ENCODE data around the gene MAOA. TPM values are rescaled to one million over a fixed set of nuclear protein-coding genes. Genes with fewer than 3 reads are reported as not detected.
"Not testable (repeated sequence)": the region's sequence is repeated elsewhere in the genome, so short reads cannot be mapped to it uniquely, and the experiment has no call there.

The MAOA gene
- total RNA-seq, 1 donor from 2014 or later, result 1.8 TPM

DNA sequence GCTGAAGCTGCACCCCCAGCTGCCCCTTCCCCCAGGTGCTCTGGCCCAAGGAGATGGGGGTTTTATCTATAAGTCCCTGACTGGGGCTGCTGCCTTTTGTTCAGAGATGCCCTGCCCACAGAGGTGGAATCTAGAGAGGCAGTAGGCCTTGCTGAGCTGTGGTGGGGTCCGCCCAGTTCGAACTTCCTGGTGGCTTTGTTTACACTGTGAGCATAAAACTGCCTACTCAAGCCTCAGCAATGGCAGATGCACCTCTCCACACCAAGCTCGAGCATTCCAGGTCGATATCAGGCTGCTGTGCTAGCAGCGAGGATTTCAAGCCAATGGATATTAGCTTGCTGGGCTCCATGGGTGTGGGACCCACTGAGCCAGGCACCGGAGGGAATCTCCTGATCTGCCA is 71.2 kb downstream of the MAOA start:
- not testable (repeated sequence) for H3K27ac Mint-ChIP-seq (ENCODE audit: unreplicated experiment); H3K9me3 ChIP-seq (ENCODE audit: insufficient read depth, low read depth, low read length); H3K9ac ChIP-seq (ENCODE audit: low read length); H2AFZ ChIP-seq (ENCODE audit: low read depth, low read length); H3K4me1 ChIP-seq (ENCODE audit: insufficient read depth, low read length); H3K9me3 Mint-ChIP-seq (ENCODE audit: unreplicated experiment); H3K27me3 ChIP-seq (ENCODE audit: insufficient read depth, low read length); H3K36me3 ChIP-seq (ENCODE audit: insufficient read depth, low read length); H3K4me2 ChIP-seq (ENCODE audit: low read length); DNase-seq (ENCODE audit: low read depth); H3K27ac ChIP-seq (ENCODE audit: low read depth, low read length); H3K4me3 ChIP-seq (ENCODE audit: insufficient read depth, low read depth, low read length); H4K20me1 ChIP-seq (ENCODE audit: insufficient read depth, low read length); H3K4me3 Mint-ChIP-seq (ENCODE audit: unreplicated experiment); H3K4me1 Mint-ChIP-seq (ENCODE audit: low read depth, unreplicated experiment); H3K79me2 ChIP-seq (ENCODE audit: insufficient read depth, low read length); H3K36me3 Mint-ChIP-seq (ENCODE audit: low read depth, unreplicated experiment); FAIRE-seq; H3K27me3 Mint-ChIP-seq (ENCODE audit: low read depth, unreplicated experiment)

DNA sequence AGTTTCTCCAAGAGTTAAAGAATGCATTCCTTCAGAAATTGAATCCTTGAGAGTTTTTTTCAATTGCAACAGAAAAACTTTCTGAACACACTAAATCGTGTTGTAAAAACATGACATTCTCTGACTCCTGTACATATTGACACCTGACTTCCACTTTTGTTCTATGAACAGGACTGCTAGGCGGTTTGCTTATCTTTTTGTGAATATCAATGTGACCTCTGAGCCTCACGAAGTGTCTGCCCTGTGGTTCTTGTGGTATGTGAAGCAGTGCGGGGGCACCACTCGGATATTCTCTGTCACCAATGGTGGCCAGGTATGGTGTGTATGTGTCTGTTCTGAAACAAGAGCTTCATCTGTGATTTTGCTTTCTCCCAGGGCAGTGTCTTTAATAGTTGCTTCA is 71.9 kb downstream of the MAOA start:
- no peaks in the 10 kb centered on the region for H3K9me3 ChIP-seq (ENCODE audit: insufficient read depth, low read depth, low read length)
- H3K9me3 Mint-ChIP-seq (ENCODE audit: unreplicated experiment), result no peaks in the 10 kb centered on the region
- H3K9ac ChIP-seq (ENCODE audit: low read length), result no peak overlapping the region
- no peaks in the 10 kb centered on the region for H3K4me1 ChIP-seq (ENCODE audit: insufficient read depth, low read length)
- no peak overlapping the region for H2AFZ ChIP-seq (ENCODE audit: low read depth, low read length)
- H3K36me3 Mint-ChIP-seq (ENCODE audit: low read depth, unreplicated experiment), result no peaks in the 10 kb centered on the region
- H3K4me3 ChIP-seq (ENCODE audit: insufficient read depth, low read depth, low read length), result no peak overlapping the region
- no peak for FAIRE-seq
- H3K27ac Mint-ChIP-seq (ENCODE audit: unreplicated experiment), result no peak overlapping the region
- H3K4me1 Mint-ChIP-seq (ENCODE audit: low read depth, unreplicated experiment), result no peaks in the 10 kb centered on the region
- DNase-seq (ENCODE audit: low read depth), result no peak
- no peak overlapping the region for H3K4me2 ChIP-seq (ENCODE audit: low read length)
- H4K20me1 ChIP-seq (ENCODE audit: insufficient read depth, low read length), result no peaks in the 10 kb centered on the region
- TF ChIP-seq, protein P1, sequence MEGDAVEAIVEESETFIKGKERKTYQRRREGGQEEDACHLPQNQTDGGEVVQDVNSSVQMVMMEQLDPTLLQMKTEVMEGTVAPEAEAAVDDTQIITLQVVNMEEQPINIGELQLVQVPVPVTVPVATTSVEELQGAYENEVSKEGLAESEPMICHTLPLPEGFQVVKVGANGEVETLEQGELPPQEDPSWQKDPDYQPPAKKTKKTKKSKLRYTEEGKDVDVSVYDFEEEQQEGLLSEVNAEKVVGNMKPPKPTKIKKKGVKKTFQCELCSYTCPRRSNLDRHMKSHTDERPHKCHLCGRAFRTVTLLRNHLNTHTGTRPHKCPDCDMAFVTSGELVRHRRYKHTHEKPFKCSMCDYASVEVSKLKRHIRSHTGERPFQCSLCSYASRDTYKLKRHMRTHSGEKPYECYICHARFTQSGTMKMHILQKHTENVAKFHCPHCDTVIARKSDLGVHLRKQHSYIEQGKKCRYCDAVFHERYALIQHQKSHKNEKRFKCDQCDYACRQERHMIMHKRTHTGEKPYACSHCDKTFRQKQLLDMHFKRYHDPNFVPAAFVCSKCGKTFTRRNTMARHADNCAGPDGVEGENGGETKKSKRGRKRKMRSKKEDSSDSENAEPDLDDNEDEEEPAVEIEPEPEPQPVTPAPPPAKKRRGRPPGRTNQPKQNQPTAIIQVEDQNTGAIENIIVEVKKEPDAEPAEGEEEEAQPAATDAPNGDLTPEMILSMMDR (IDR thresholded peaks at IDR 0.05; ENCODE audit: insufficient read depth, low read depth, low read length), result no peak
- TF ChIP-seq EZH2 (IDR thresholded peaks at IDR 0.05; ENCODE audit: insufficient read depth, low read length), result no peak
- no peak overlapping the region for H3K27ac ChIP-seq (ENCODE audit: low read depth, low read length)
- no peak overlapping the region for H3K4me3 Mint-ChIP-seq (ENCODE audit: unreplicated experiment)
- H3K27me3 Mint-ChIP-seq (ENCODE audit: low read depth, unreplicated experiment), result no peaks in the 10 kb centered on the region
- no peaks in the 10 kb centered on the region for H3K36me3 ChIP-seq (ENCODE audit: insufficient read depth, low read length)
- H3K27me3 ChIP-seq (ENCODE audit: insufficient read depth, low read length), result no peaks in the 10 kb centered on the region
- H3K79me2 ChIP-seq (ENCODE audit: insufficient read depth, low read length), result no peaks in the 10 kb centered on the region

DNA sequence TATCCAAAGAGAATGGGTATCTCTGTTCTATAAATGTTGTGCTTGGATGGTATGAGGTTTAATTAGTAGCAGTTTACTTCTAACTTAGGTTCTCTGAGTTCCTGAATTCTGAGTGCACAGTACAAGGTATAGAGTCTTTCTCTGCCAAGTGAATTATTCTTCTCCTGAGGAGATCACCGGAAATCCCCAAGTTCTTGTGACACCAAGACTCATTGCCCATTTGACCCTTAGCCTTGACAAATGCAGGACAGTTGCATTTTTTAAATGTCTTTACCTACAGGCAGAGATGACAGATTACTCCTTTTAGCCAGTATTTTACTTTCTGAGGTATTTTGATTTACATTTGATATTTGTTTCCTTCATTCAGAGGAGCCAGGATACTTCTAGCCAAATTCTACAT is 72.9 kb downstream of the MAOA start:
- no peaks in the 10 kb centered on the region for H4K20me1 ChIP-seq (ENCODE audit: insufficient read depth, low read length)
- H3K9me3 Mint-ChIP-seq (ENCODE audit: unreplicated experiment), result no peaks in the 10 kb centered on the region
- DNase-seq (ENCODE audit: low read depth), result no peak
- no peaks in the 10 kb centered on the region for H3K4me1 ChIP-seq (ENCODE audit: insufficient read depth, low read length)
- no peaks in the 10 kb centered on the region for H3K79me2 ChIP-seq (ENCODE audit: insufficient read depth, low read length)
- H3K9me3 ChIP-seq (ENCODE audit: insufficient read depth, low read depth, low read length), result no peaks in the 10 kb centered on the region
- no peak overlapping the region for H3K4me3 ChIP-seq (ENCODE audit: insufficient read depth, low read depth, low read length)
- no peak overlapping the region for H3K4me2 ChIP-seq (ENCODE audit: low read length)
- no peak for TF ChIP-seq EZH2 (IDR thresholded peaks at IDR 0.05; ENCODE audit: insufficient read depth, low read length)
- no peak overlapping the region for H2AFZ ChIP-seq (ENCODE audit: low read depth, low read length)
- no peaks in the 10 kb centered on the region for H3K36me3 Mint-ChIP-seq (ENCODE audit: low read depth, unreplicated experiment)
- FAIRE-seq, result no peak
- H3K27ac Mint-ChIP-seq (ENCODE audit: unreplicated experiment), result no peak overlapping the region
- no peaks in the 10 kb centered on the region for H3K27me3 Mint-ChIP-seq (ENCODE audit: low read depth, unreplicated experiment)
- no peak overlapping the region for H3K4me3 Mint-ChIP-seq (ENCODE audit: unreplicated experiment)
- H3K27me3 ChIP-seq (ENCODE audit: insufficient read depth, low read length), result no peaks in the 10 kb centered on the region
- H3K4me1 Mint-ChIP-seq (ENCODE audit: low read depth, unreplicated experiment), result no peaks in the 10 kb centered on the region
- H3K9ac ChIP-seq (ENCODE audit: low read length), result no peak overlapping the region
- H3K27ac ChIP-seq (ENCODE audit: low read depth, low read length), result no peak overlapping the region
- H3K36me3 ChIP-seq (ENCODE audit: insufficient read depth, low read length), result no peaks in the 10 kb centered on the region

GRCh38 chrX:43731086-43731485 is 75.0 kb downstream of the MAOA start:
- H3K27ac Mint-ChIP-seq (ENCODE audit: unreplicated experiment), result no peak overlapping the region
- Histone ChIP-seq H3K9me3 (ENCODE audit: insufficient read depth, low read depth, low read length) (no peaks in the 10 kb centered on the region), H4K20me1 (ENCODE audit: insufficient read depth, low read length) (no peaks in the 10 kb centered on the region), H2AFZ (ENCODE audit: low read depth, low read length) (no peak overlapping the region), H3K9ac (ENCODE audit: low read length) (no peak overlapping the region), H3K36me3 (ENCODE audit: insufficient read depth, low read length) (no peaks in the 10 kb centered on the region), H3K4me3 (ENCODE audit: insufficient read depth, low read depth, low read length) (no peak overlapping the region), H3K27me3 (ENCODE audit: insufficient read depth, low read length) (no peaks in the 10 kb centered on the region), H3K27ac (ENCODE audit: low read depth, low read length) (no peak overlapping the region), H3K79me2 (ENCODE audit: insufficient read depth, low read length) (no peaks in the 10 kb centered on the region), H3K4me1 (ENCODE audit: insufficient read depth, low read length) (no peaks in the 10 kb centered on the region), H3K4me2 (ENCODE audit: low read length) (no peak overlapping the region)
- TF ChIP-seq, protein P1 (IDR thresholded peaks at IDR 0.05; ENCODE audit: insufficient read depth, low read depth, low read length), result no peak
- TF ChIP-seq EZH2 (IDR thresholded peaks at IDR 0.05; ENCODE audit: insufficient read depth, low read length), result no peak
- FAIRE-seq (no peak), DNase-seq (ENCODE audit: low read depth) (no peak)
- no peaks in the 10 kb centered on the region for H3K9me3 Mint-ChIP-seq (ENCODE audit: unreplicated experiment)
- H3K36me3 Mint-ChIP-seq (ENCODE audit: low read depth, unreplicated experiment), result no peaks in the 10 kb centered on the region
- no peaks in the 10 kb centered on the region for H3K4me1 Mint-ChIP-seq (ENCODE audit: low read depth, unreplicated experiment)
- H3K4me3 Mint-ChIP-seq (ENCODE audit: unreplicated experiment), result no peak overlapping the region
- H3K27me3 Mint-ChIP-seq (ENCODE audit: low read depth, unreplicated experiment), result no peaks in the 10 kb centered on the region
